H1 (cell line): ENCODE results near the gene IL3. TPM values are rescaled to one million over a fixed set of nuclear protein-coding genes. Genes with fewer than 3 reads are reported as not detected.

Experiments
- CTCF ChIA-PET: fragments of 300-600 bp; sonication (Branson Sonifier 250); formaldehyde crosslinking; loops from one replicate; lab custom pipeline; 2021; ENCODE audit not compliant: partially characterized antibody; lab: Charles Lee
- POLR2A ChIA-PET: fragments of 300-600 bp; sonication (Branson Sonifier 250); formaldehyde crosslinking; loops from one replicate; lab custom pipeline; 2021; ENCODE audit warnings: inconsistent platforms; ENCODE audit not compliant: partially characterized antibody; lab: Charles Lee
- DNase-seq, 2 experiments: peaks; one replicate each; pipeline versions ENCODE4 v3.0.0 to v3.0.0-alpha.2; 2010 to 2022; ENCODE audit warnings: low spot score in 2 of 2, low read depth in 1 of 2, mixed read lengths in 1 of 2
- FAIRE-seq: peaks from 2 replicates; lab custom pipeline; 2011; peaks lifted over from hg19 to GRCh38; lab: Jason Lieb, UNC
- H2AFZ ChIP-seq: 2 replicates; pipeline ENCODE4 v1.8.1; 2012; ENCODE audit warnings: low read length, inconsistent platforms
- H2AK5ac ChIP-seq: 2 replicates; pipeline ENCODE4 v1.6.1; 2013; ENCODE audit warnings: low read depth, low read length
- H2BK120ac ChIP-seq: replicated peaks from 2 replicates; pipeline ENCODE3; 2013; ENCODE audit warnings: low read depth, low read length, inconsistent platforms
- H2BK12ac ChIP-seq: 2 replicates; pipeline ENCODE4 v1.6.1; 2013; ENCODE audit warnings: low read depth, low read length
- H2BK15ac ChIP-seq: 2 replicates; pipeline ENCODE4 v1.6.1; 2013; ENCODE audit warnings: low read length
- H2BK20ac ChIP-seq: 2 replicates; pipeline ENCODE4 v1.6.1; 2013; ENCODE audit warnings: low read length
- H2BK5ac ChIP-seq: 2 replicates; pipeline ENCODE4 v1.6.1; 2013; ENCODE audit warnings: low read depth, low read length
- H3K14ac ChIP-seq: 2 replicates; pipeline ENCODE4 v1.6.1; 2013; ENCODE audit warnings: inconsistent platforms; ENCODE audit not compliant: insufficient read length
- H3K18ac ChIP-seq: 2 replicates; pipeline ENCODE4 v1.6.1; 2013; ENCODE audit warnings: low read length; ENCODE audit errors: extremely low read depth
- H3K23ac ChIP-seq: 2 replicates; pipeline ENCODE4 v1.6.1; 2013; ENCODE audit warnings: inconsistent platforms; ENCODE audit not compliant: insufficient read length
- H3K23me2 ChIP-seq: 2 replicates; pipeline ENCODE4 v1.6.1; 2013; ENCODE audit warnings: low read depth, low read length
- H3K27ac ChIP-seq: 2 replicates; pipeline ENCODE4 v1.6.1; 2011; ENCODE audit warnings: low read depth, low read length, inconsistent platforms
- H3K27me3 ChIP-seq, 4 experiments: replicated peaks in 1 of 4; 1 replicate in 1 of 4; 2 replicates in 3 of 4; pipeline versions ENCODE4 v1.6.1 to v1.8.1; 2011 to 2013; ENCODE audit warnings: low read length in 3 of 4, mild to moderate bottlenecking in 3 of 4, inconsistent platforms in 2 of 4, mixed read lengths in 2 of 4, moderate library complexity in 1 of 4; ENCODE audit not compliant: control insufficient read depth in 3 of 4, insufficient read depth in 3 of 4; ENCODE audit errors: extremely low read depth in 1 of 4
- H3K36me3 ChIP-seq, 4 experiments: 2 replicates each; pipeline versions ENCODE4 v1.6.1 to v1.8.1; 2011 to 2013; ENCODE audit warnings: mild to moderate bottlenecking in 4 of 4, low read length in 3 of 4, moderate library complexity in 2 of 4, control low read depth in 1 of 4, inconsistent platforms in 1 of 4; ENCODE audit not compliant: insufficient read depth in 4 of 4, control insufficient read depth in 2 of 4
- H3K4ac ChIP-seq: replicated peaks from 2 replicates; pipeline ENCODE3; 2013; ENCODE audit warnings: low read length, low read depth, mixed read lengths, inconsistent platforms; ENCODE audit not compliant: insufficient read length
- H3K4me1 ChIP-seq, 4 experiments: replicated peaks in 1 of 4; 1 replicate in 1 of 4; 2 replicates in 3 of 4; pipeline versions ENCODE4 v1.6.1 to v1.8.1; 2011 to 2013; ENCODE audit warnings: low read length in 3 of 4, inconsistent platforms in 2 of 4, mixed read lengths in 1 of 4; ENCODE audit not compliant: insufficient read depth in 4 of 4, control insufficient read depth in 3 of 4
- H3K4me2 ChIP-seq, 2 experiments: 2 replicates each; pipeline versions ENCODE4 v1.6.1 to v1.8.1; 2011 to 2013; ENCODE audit warnings: low read depth in 2 of 2, low read length in 2 of 2, control low read depth in 1 of 2, inconsistent platforms in 1 of 2, mild to moderate bottlenecking in 1 of 2; ENCODE audit not compliant: insufficient read depth in 1 of 2
- H3K4me3 ChIP-seq, 4 experiments: fragments of 200-600, 300-600 bp in 1 of 4; sonication (generic), shearing (Covaris generic), sonication (Bioruptor Twin) in 1 of 4; 2 replicates each; pipeline versions ENCODE4 v1.5.1 to v1.8.1; 2011 to 2016; ENCODE audit warnings: low read length in 4 of 4, low read depth in 3 of 4, control low read depth in 2 of 4, inconsistent platforms in 2 of 4, mild to moderate bottlenecking in 2 of 4, mixed read lengths in 1 of 4, moderate library complexity in 1 of 4; ENCODE audit not compliant: insufficient read depth in 2 of 4; ENCODE audit errors: extremely low read depth in 1 of 4
- H3K56ac ChIP-seq: replicated peaks from 2 replicates; pipeline ENCODE3; 2013; ENCODE audit warnings: low read depth, mild to moderate bottlenecking, mixed read lengths, low read length, inconsistent platforms; ENCODE audit not compliant: insufficient read length
- H3K79me1 ChIP-seq: 2 replicates; pipeline ENCODE4 v1.6.1; 2013; ENCODE audit warnings: low read depth, low read length, control low read depth
- H3K79me2 ChIP-seq, 2 experiments: 2 replicates each; pipeline versions ENCODE4 v1.6.1 to v1.8.1; 2012 to 2013; ENCODE audit warnings: low read length in 2 of 2, mild to moderate bottlenecking in 2 of 2, inconsistent platforms in 1 of 2; ENCODE audit not compliant: insufficient read depth in 2 of 2, control insufficient read depth in 1 of 2
- H3K9ac ChIP-seq, 4 experiments: replicated peaks in 1 of 4; 1 replicate in 1 of 4; 2 replicates in 3 of 4; pipeline versions ENCODE4 v1.6.1 to v1.8.1; 2011 to 2013; ENCODE audit warnings: low read depth in 3 of 4, low read length in 3 of 4, control low read depth in 2 of 4, mild to moderate bottlenecking in 2 of 4, moderate library complexity in 2 of 4, inconsistent platforms in 1 of 4; ENCODE audit errors: extremely low read depth in 1 of 4
- H3K9me3 ChIP-seq, 2 experiments: 2 replicates each; pipeline versions ENCODE4 v1.6.1 to v1.8.1; 2012 to 2013; ENCODE audit warnings: mild to moderate bottlenecking in 2 of 2, moderate library complexity in 2 of 2, control low read depth in 1 of 2, inconsistent platforms in 1 of 2, low read depth in 1 of 2, low read length in 1 of 2, mixed read lengths in 1 of 2; ENCODE audit not compliant: insufficient read depth in 2 of 2
- H4K20me1 ChIP-seq, 2 experiments: replicated peaks in 1 of 2; 2 replicates each; pipeline versions ENCODE3 to v1.8.1; 2011 to 2013; ENCODE audit warnings: inconsistent platforms in 2 of 2, low read length in 2 of 2, mild to moderate bottlenecking in 1 of 2; ENCODE audit not compliant: insufficient read depth in 2 of 2, control insufficient read depth in 1 of 2
- H4K5ac ChIP-seq: 2 replicates; pipeline ENCODE4 v1.6.1; 2013; ENCODE audit warnings: low read length, low read depth, mixed read lengths, inconsistent platforms; ENCODE audit not compliant: insufficient read length
- H4K8ac ChIP-seq: 2 replicates; pipeline ENCODE4 v1.8.0; 2013; ENCODE audit warnings: mild to moderate bottlenecking, moderate library complexity, low read length, inconsistent platforms; ENCODE audit not compliant: insufficient read depth; ENCODE audit errors: extremely low read depth
- H4K91ac ChIP-seq: replicated peaks from 2 replicates; pipeline ENCODE3; 2013; ENCODE audit warnings: low read length, mixed read lengths, inconsistent platforms; ENCODE audit not compliant: insufficient read length
- ATF2 ChIP-seq: IDR thresholded peaks from 2 replicates; pipeline ENCODE4 v1.6.1; 2012; ENCODE audit warnings: low read length, inconsistent platforms
- BACH1 ChIP-seq: IDR thresholded peaks from 2 replicates; pipeline ENCODE4 v1.6.1; 2012; ENCODE audit warnings: low read length, improper control_type of control experiment
- CHD1 ChIP-seq: IDR thresholded peaks from 2 replicates; pipeline ENCODE4 v1.6.1; 2012; ENCODE audit warnings: low read depth, low read length, improper control_type of control experiment
- CREB1 ChIP-seq: IDR thresholded peaks from 2 replicates; pipeline ENCODE4 v1.6.1; 2012; ENCODE audit warnings: inconsistent platforms
- EP300 ChIP-seq, 2 experiments: IDR thresholded peaks; 1 replicate in 1 of 2; 2 replicates in 1 of 2; pipeline ENCODE4 v1.6.1; 2011 to 2012; ENCODE audit warnings: low read depth in 2 of 2, low read length in 2 of 2, mild to moderate bottlenecking in 2 of 2, borderline replicate concordance in 1 of 2, inconsistent platforms in 1 of 2, moderate library complexity in 1 of 2
- JUN ChIP-seq: IDR thresholded peaks from 2 replicates; pipeline ENCODE4 v1.6.1; 2011; ENCODE audit warnings: low read depth, mild to moderate bottlenecking, improper control_type of control experiment, low read length
- POLR2A ChIP-seq, 2 experiments: IDR thresholded peaks; 1 replicate in 1 of 2; 2 replicates in 1 of 2; pipeline ENCODE4 v1.6.1; 2011; ENCODE audit warnings: low read depth in 2 of 2, low read length in 2 of 2, mild to moderate bottlenecking in 2 of 2; ENCODE audit errors: control extremely low read depth in 1 of 2
- POU5F1 ChIP-seq: IDR thresholded peaks from 2 replicates; pipeline ENCODE4 v1.6.1; 2011; ENCODE audit warnings: low read depth, mild to moderate bottlenecking, low read length, moderate library complexity
- SP4 ChIP-seq: IDR thresholded peaks from 2 replicates; pipeline ENCODE4 v1.6.1; 2012; ENCODE audit warnings: low read length, inconsistent platforms
- SRF ChIP-seq: IDR thresholded peaks from 2 replicates; pipeline ENCODE4 v1.6.1; 2011; ENCODE audit warnings: mild to moderate bottlenecking, low read depth, low read length, moderate library complexity
- WGBS, 2 experiments: shearing (Covaris generic) in 1 of 2; methylation state at CpG; one replicate each; pipeline versions ENCODE4 v1.1.6 to v1.1.7; 2013 to 2015; ENCODE audit warnings: low lambda C conversion rate in 2 of 2, mixed read lengths in 2 of 2, inconsistent platforms in 1 of 2, low coverage in 1 of 2, missing lambda C conversion rate in 1 of 2; ENCODE audit not compliant: insufficient replicate concordance in 2 of 2, insufficient coverage in 1 of 2, insufficient read length in 1 of 2; ENCODE audit errors: extremely low coverage in 1 of 2, missing lambda C conversion rate in 1 of 2; 5-methylcytosine and 5-hydroxymethylcytosine counted together
- polyA plus RNA-seq, 7 experiments: library from polyadenylated mRNA; depleted of rRNA in 3 of 7; stranded (reverse) in 5 of 7; unstranded in 2 of 7; fragments of >200 nt in 5 of 7; fragments of 200-250 nt in 2 of 7; gene quantifications; 1 replicate in 5 of 7; 2 replicates in 1 of 7; 4 replicates in 1 of 7; pipeline versions ENCODE4 v1.2.1 to v1.2.3, GENCODE V29; 2011 to 2013; ENCODE audit warnings: missing spikeins in 2 of 7, mixed read lengths in 2 of 7
- total RNA-seq: library from RNA; stranded (reverse); fragmentation: NEBNext Ultra II Directional; extraction: Animal tissue kit (Norgen Biotek cat#: 25700); gene quantifications from 2 replicates; pipeline ENCODE4 v1.2.1, GENCODE V29; 2021

Gene IL3
- total and polyA plus RNA-seq, 2 of the 8 experiments (the other 6 are each of a cell fraction or from before 2014, with no cell fraction given): not detected

- Histone ChIP-seq H4K8ac (no peak overlapping the region), H3K9ac (no peak overlapping the region), H2AK5ac (no peak overlapping the region), H3K23me2 (no peaks in the 10 kb centered on the region), H2BK5ac (no peak overlapping the region), H3K23ac (no peak overlapping the region), H2AFZ (no peak overlapping the region), H2BK12ac (no peak overlapping the region), H3K4me2 (no peak overlapping the region), H3K18ac (no peak overlapping the region), H4K91ac (no peak overlapping the region), H3K14ac (no peak overlapping the region), H3K36me3 (no peaks in the 10 kb centered on the region), H3K4me3 (no peak overlapping the region), H3K9me3 (no peaks in the 10 kb centered on the region), H3K27ac (no peak overlapping the region), H3K4ac (no peak overlapping the region), H2BK20ac (no peak overlapping the region), H3K79me2 (no peaks in the 10 kb centered on the region), H4K20me1 (no peaks in the 10 kb centered on the region), H3K4me1 (peaks cover 0 to 1% (median 0%) of the 10 kb centered on the region in 4 experiments; a peak in 1 of 7 replicates), H2BK120ac (no peak overlapping the region), H2BK15ac (no peak overlapping the region), H4K5ac (no peak overlapping the region), H3K27me3 (no peaks in the 10 kb centered on the region), H3K56ac (no peak overlapping the region), H3K79me1 (no peaks in the 10 kb centered on the region)
- POLR2A ChIA-PET: no interaction called here
- DNase-seq (no peak), FAIRE-seq (no peak)
- TF ChIP-seq CHD1 (no peak), CREB1 (no peak), JUN (no peak), EP300 (IDR thresholded peaks at IDR 0.05; ENCODE audit: borderline replicate concordance in 1 of 2, low read depth in 2 of 2, low read length in 2 of 2) (no peak), SP4 (no peak), BACH1 (no peak), SRF (no peak), POU5F1 (no peak), ATF2 (no peak), POLR2A (IDR thresholded peaks at IDR 0.05; ENCODE audit: control extremely low read depth in 1 of 2, low read depth in 2 of 2, low read length in 2 of 2) (no peak)
- CTCF ChIA-PET: interaction anchor here (1.1 to 4.4 kb wide), 2 partner anchors 16 to 341 kb away, joined by 3 to 20 read pairs; no protein-coding TSS in a partner anchor
- 76% methylated on average over 3 of the region's 3 CpGs; no CpG with 5 or more reads in 1 of the 2 experiments for WGBS, 2 experiments
Measured at GRCh38 chr5:132079619-132080018, 19.2 kb downstream of the IL3 start.
